WERI-Rb-1 (cell line): Measurements from ENCODE around the gene MEX3C.

Source experiments
- DNase-seq: peaks from one replicate; pipeline ENCODE4 v3.0.0-alpha.2; 2020
- H3K27ac ChIP-seq: fragments of 250-450 bp; sonication (Bioruptor Pico); 2 replicates; pipeline ENCODE4 v1.5.1; 2020; ENCODE audit warnings: mild to moderate bottlenecking, moderate library complexity
- H3K27me3 ChIP-seq: fragments of 250-450 bp; sonication (Bioruptor Pico); 2 replicates; pipeline ENCODE4 v1.5.1; 2021; ENCODE audit warnings: mild to moderate bottlenecking, low read depth, moderate library complexity; ENCODE audit not compliant: insufficient read depth, severe bottlenecking
- H3K36me3 ChIP-seq: fragments of 250-450 bp; sonication (Bioruptor Pico); 2 replicates; pipeline ENCODE4 v1.5.1; 2020; ENCODE audit warnings: mild to moderate bottlenecking, moderate library complexity
- H3K4me3 ChIP-seq: 2 replicates; pipeline ENCODE4 v1.5.1; 2011; ENCODE audit warnings: low read depth, mild to moderate bottlenecking, control low read depth, low read length
- H3K9me3 ChIP-seq: fragments of 250-450 bp; sonication (Bioruptor Pico); 2 replicates; pipeline ENCODE4 v1.5.1; 2021; ENCODE audit warnings: mild to moderate bottlenecking, moderate library complexity; ENCODE audit not compliant: severe bottlenecking
- CTCF ChIP-seq: IDR thresholded peaks from 2 replicates; pipeline ENCODE4 v1.5.1; 2011; ENCODE audit warnings: low read depth, mild to moderate bottlenecking, control low read depth, inconsistent platforms, low read length

The MEX3C gene

DNA sequence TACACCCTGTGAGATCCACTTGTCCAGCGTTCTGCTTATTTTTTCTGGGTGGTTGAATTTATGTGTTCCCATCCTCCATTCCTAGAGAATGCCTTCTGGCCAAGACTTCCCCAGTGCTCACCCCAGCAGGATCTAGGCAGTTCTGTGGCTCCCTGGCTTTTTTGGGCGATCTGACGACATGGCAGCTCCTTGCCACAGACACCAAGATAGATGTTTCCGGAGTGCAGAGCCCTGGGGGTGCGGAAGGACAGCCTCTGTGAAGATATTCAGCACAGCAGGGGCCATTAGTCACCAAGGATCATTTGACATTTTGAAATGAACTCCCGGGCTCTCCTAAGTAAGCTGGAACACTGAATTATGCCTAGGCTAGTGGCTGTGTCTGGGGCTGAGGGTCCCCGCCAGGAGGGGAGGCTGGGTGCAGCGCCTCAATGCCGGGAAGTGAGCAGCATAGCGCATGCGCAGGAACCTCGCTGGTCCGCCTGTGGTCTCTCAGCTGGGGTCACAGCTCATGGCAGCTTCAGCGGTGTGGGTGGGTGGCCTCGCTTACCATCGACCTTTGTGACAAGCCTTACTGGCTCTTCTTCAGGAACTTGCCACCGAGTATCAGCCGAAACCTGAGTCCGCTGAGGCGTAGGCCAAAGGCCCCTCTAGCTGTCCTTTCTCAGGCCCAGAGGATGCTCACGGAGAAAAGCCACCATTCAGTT, 60.3 kb downstream of the MEX3C start:
- DNase-seq: no peak
- no peak overlapping the region for H3K27ac ChIP-seq

GRCh38 chr18:51135795-51136194, 61.7 kb downstream of the MEX3C start:
- Histone ChIP-seq H3K4me3 (no peak overlapping the region), H3K9me3 (no peaks in the 10 kb centered on the region), H3K36me3 (no peaks in the 10 kb centered on the region), H3K27me3 (no peaks in the 10 kb centered on the region), H3K27ac (no peak overlapping the region)
- peak; percentile 68 for TF ChIP-seq CTCF
- peak; percentile 42 for DNase-seq

More for the DNA sequence above, 60.3 kb downstream of the MEX3C start:
- TF ChIP-seq CTCF: no peak
- Histone ChIP-seq H3K36me3 (no peaks in the 10 kb centered on the region), H3K4me3 (no peak overlapping the region), H3K27me3 (no peaks in the 10 kb centered on the region), H3K9me3 (no peaks in the 10 kb centered on the region)

DNA sequence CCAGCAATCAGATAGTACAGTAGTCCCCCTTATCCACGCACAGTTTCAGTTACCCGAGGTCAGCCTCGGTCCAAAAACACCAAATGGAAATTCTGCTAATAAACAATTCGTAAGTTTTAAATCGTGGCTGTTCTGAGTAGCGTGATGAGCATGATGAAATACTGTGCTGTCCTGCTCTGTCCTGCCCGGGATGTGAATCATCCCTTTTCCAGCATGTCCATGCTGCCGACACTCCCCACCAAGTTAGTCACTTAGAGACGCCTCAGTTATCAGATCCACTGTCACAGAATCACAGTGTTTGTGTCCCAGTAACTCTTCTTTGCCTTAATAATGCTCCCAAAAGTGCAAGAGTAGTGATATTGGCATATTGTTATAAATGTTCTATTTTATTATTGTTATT, 62.1 kb downstream of the MEX3C start:
- TF ChIP-seq CTCF: no peak
- H3K36me3 ChIP-seq: no peaks in the 10 kb centered on the region
- no peaks in the 10 kb centered on the region for H3K27me3 ChIP-seq
- no peak overlapping the region for H3K4me3 ChIP-seq
- no peak overlapping the region for H3K27ac ChIP-seq
- DNase-seq: no peak
- no peaks in the 10 kb centered on the region for H3K9me3 ChIP-seq

DNA sequence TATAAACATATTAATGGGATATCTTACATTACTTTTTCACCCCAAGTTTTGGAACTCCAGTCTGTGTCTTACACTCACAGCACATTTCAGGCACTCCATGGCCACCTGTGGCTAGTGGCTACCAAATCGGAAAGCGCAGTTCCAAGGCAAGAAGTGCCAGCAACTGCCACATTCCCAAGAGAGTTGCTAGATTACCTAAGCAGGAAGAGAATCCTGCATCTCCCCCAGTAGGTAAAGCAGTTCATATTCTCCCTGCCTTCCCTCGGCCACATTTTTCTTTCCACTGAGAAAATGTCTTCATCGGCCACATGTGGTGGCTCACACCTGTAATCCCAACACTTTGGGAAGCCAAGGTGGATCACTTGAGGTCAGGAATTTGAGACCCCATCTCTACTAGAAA, 62.8 kb downstream of the MEX3C start:
- no peak for TF ChIP-seq CTCF
- H3K27ac ChIP-seq: no peak overlapping the region
- no peak for DNase-seq
- H3K27me3 ChIP-seq: no peaks in the 10 kb centered on the region
- no peaks in the 10 kb centered on the region for H3K9me3 ChIP-seq
- H3K36me3 ChIP-seq: no peaks in the 10 kb centered on the region
- H3K4me3 ChIP-seq: no peak overlapping the region

DNA sequence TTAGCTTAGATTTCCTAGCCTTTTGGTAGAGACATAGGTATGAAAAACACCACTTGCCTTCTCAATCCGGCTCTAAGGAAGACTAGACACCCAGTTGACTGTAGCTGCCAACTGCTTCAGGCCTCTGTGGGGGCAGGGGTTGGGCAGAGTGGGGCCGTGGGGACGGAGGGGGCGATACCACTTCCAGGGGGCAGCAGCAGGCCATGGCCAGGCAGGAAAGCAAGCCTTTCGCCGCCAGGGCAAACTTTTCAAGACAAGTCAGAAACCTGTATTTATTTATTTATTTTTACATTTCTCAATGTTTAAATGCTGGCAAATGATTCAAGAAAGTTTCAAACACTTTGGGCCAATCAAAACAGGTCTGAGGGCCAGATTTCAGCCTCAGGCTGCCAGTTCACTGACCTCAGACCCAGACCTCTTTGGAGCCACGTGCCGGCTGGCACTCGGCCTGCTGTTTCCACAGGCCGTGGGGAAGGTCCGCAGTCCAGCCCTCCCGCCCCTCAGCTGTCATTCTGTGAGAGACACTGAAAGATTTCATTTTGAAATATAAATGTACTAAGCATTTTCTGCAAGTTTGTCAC, 63.8 kb downstream of the MEX3C start:
- H3K27ac ChIP-seq: no peak overlapping the region
- H3K4me3 ChIP-seq: no peak overlapping the region
- H3K27me3 ChIP-seq: no peaks in the 10 kb centered on the region
- no peaks in the 10 kb centered on the region for H3K36me3 ChIP-seq
- DNase-seq: no peak
- TF ChIP-seq CTCF: no peak
- no peaks in the 10 kb centered on the region for H3K9me3 ChIP-seq
